SK-N-SH (cell line): Measurements from ENCODE around the gene IRF3. TPM values are rescaled to one million over a fixed set of nuclear protein-coding genes. Genes with fewer than 3 reads are reported as not detected.

Experiments
- CTCF ChIA-PET: fragments of 300-600, 350-600 bp; formaldehyde crosslinking; extraction: SDS; loops from one replicate; lab custom pipeline; 2021; lab: Yijun Ruan, JAX
- POLR2A ChIA-PET: fragments of 350-600 bp; sonication (Branson Sonifier 250); formaldehyde crosslinking; extraction: SDS; loops from one replicate; lab custom pipeline; 2020; ENCODE audit warnings: antibody characterized with exemption, inconsistent platforms; lab: Yijun Ruan, JAX
- DNase-seq: peaks from one replicate; pipeline ENCODE4 v3.0.0; 2012
- H2AFZ ChIP-seq: fragments of 200-600 bp; sonication (generic); 2 replicates; pipeline ENCODE4 v1.8.1; 2016; ENCODE audit warnings: antibody characterized with exemption, mild to moderate bottlenecking, low read depth
- H3F3A ChIP-seq: fragments of 200-600 bp; sonication (generic); replicated peaks from 2 replicates; pipeline ENCODE3; 2016; ENCODE audit warnings: antibody characterized with exemption, mild to moderate bottlenecking; ENCODE audit not compliant: insufficient read depth
- H3K27ac ChIP-seq, 2 experiments: fragments of 200-500 bp in 1 of 2; fragments of 200-600 bp in 1 of 2; sonication (Bioruptor generic) in 1 of 2; sonication (generic), shearing (Covaris generic) in 1 of 2; 2 replicates each; pipeline versions ENCODE4 v1.5.1 to v1.6.1; 2014 to 2016; ENCODE audit warnings: low read depth in 2 of 2, inconsistent platforms in 1 of 2, low read length in 1 of 2, mild to moderate bottlenecking in 1 of 2, mixed read lengths in 1 of 2
- H3K27me3 ChIP-seq: fragments of 200-600 bp; sonication (generic), shearing (Covaris generic); 2 replicates; pipeline ENCODE4 v1.6.1; 2016; ENCODE audit warnings: mixed run types; ENCODE audit not compliant: insufficient read depth
- H3K36me3 ChIP-seq, 2 experiments: fragments of 200-500 bp in 1 of 2; fragments of 200-600 bp in 1 of 2; sonication (Bioruptor generic) in 1 of 2; sonication (generic) in 1 of 2; replicated peaks in 1 of 2; 2 replicates each; pipeline versions ENCODE3 to v1.5.1; 2014 to 2016; ENCODE audit warnings: low read length in 1 of 2, mild to moderate bottlenecking in 1 of 2; ENCODE audit not compliant: insufficient read depth in 2 of 2, control insufficient read depth in 1 of 2
- H3K4me1 ChIP-seq, 2 experiments: fragments of 200-500 bp in 1 of 2; fragments of 200-600 bp in 1 of 2; sonication (Bioruptor generic) in 1 of 2; sonication (generic), shearing (Covaris generic) in 1 of 2; 2 replicates each; pipeline versions ENCODE4 v1.5.1 to v1.6.1; 2014 to 2016; ENCODE audit warnings: low read depth in 1 of 2, low read length in 1 of 2, mixed run types in 1 of 2; ENCODE audit not compliant: insufficient read depth in 2 of 2, control insufficient read depth in 1 of 2
- H3K4me2 ChIP-seq: fragments of 200-600 bp; sonication (generic), shearing (Covaris generic); 2 replicates; pipeline ENCODE4 v1.6.1; 2017; ENCODE audit warnings: mixed run types
- H3K4me3 ChIP-seq, 2 experiments: fragments of 200-500 bp in 1 of 2; fragments of 200-600 bp in 1 of 2; sonication (Bioruptor generic) in 1 of 2; sonication (generic), shearing (Covaris generic) in 1 of 2; 2 replicates each; pipeline versions ENCODE4 v1.5.1 to v1.8.1; 2014 to 2016; ENCODE audit warnings: low read depth in 2 of 2, inconsistent platforms in 1 of 2, low read length in 1 of 2, mild to moderate bottlenecking in 1 of 2, mixed read lengths in 1 of 2, moderate library complexity in 1 of 2
- H3K79me2 ChIP-seq: fragments of 200-600 bp; sonication (generic); 2 replicates; pipeline ENCODE4 v1.8.1; 2017; ENCODE audit warnings: mild to moderate bottlenecking; ENCODE audit not compliant: insufficient read depth
- H3K9ac ChIP-seq: fragments of 200-600 bp; sonication (generic); 2 replicates; pipeline ENCODE4 v1.6.1; 2017; ENCODE audit warnings: mixed run types
- H3K9me2 ChIP-seq: fragments of 200-600 bp; sonication (generic); 2 replicates; pipeline ENCODE4 v1.6.1; 2017; ENCODE audit warnings: mixed run types
- H3K9me3 ChIP-seq: fragments of 200-600 bp; sonication (generic); 2 replicates; pipeline ENCODE4 v1.6.1; 2017; ENCODE audit warnings: mixed run types, mild to moderate bottlenecking, moderate library complexity
- H4K20me1 ChIP-seq: fragments of 200-600 bp; sonication (generic); 2 replicates; pipeline ENCODE4 v1.6.1; 2017; ENCODE audit warnings: mild to moderate bottlenecking, mixed run types; ENCODE audit not compliant: insufficient read depth
- EP300 ChIP-seq, 2 experiments: IDR thresholded peaks; 2 replicates each; pipeline versions ENCODE4 v1.4.0 to v1.6.1; 2012; ENCODE audit warnings: borderline replicate concordance in 1 of 2, low read depth in 1 of 2, low read length in 1 of 2
- FOSL2 ChIP-seq: IDR thresholded peaks from 2 replicates; pipeline ENCODE4 v1.4.0; 2012; ENCODE audit warnings: low read depth, mild to moderate bottlenecking, moderate library complexity, borderline replicate concordance
- JUND ChIP-seq: IDR thresholded peaks from 2 replicates; pipeline ENCODE4 v1.4.0; 2012
- MXI1 ChIP-seq: IDR thresholded peaks from 2 replicates; pipeline ENCODE4 v1.6.1; 2012; ENCODE audit warnings: mild to moderate bottlenecking, low read depth, low read length, improper control_type of control experiment
- POLR2AphosphoS5 ChIP-seq: IDR thresholded peaks from 2 replicates; pipeline ENCODE4 v1.6.1; 2012; ENCODE audit warnings: low read depth, low read length
- RCOR1 ChIP-seq: fragments of 150-350 bp; IDR thresholded peaks from 2 replicates; pipeline ENCODE4 v1.6.1; 2017; ENCODE audit warnings: antibody characterized with exemption, low read length
- RFX5 ChIP-seq: IDR thresholded peaks from 2 replicates; pipeline ENCODE4 v1.6.1; 2012; ENCODE audit warnings: mild to moderate bottlenecking, improper control_type of control experiment, low read length
- TAF1 ChIP-seq: IDR thresholded peaks from 2 replicates; pipeline ENCODE4 v1.6.1; 2012; ENCODE audit warnings: low read depth, mild to moderate bottlenecking, low read length, moderate library complexity, borderline replicate concordance
- WGBS: methylation state at CpG from one replicate; pipeline ENCODE4 v1.1.6; 2017; ENCODE audit warnings: low lambda C conversion rate; 5-methylcytosine and 5-hydroxymethylcytosine counted together
- polyA plus RNA-seq, 3 experiments: library from polyadenylated mRNA; depleted of rRNA; stranded (reverse); fragments of >200 nt; gene quantifications; 2 replicates each; pipeline ENCODE4 v1.2.3, GENCODE V29; 2012
- TF ChIP-seq, protein P1 (sequence below): fragments of 150-350 bp; IDR thresholded peaks from 2 replicates; pipeline ENCODE4 v1.6.1; 2016; ENCODE audit warnings: mild to moderate bottlenecking, low read depth, low read length
- TF ChIP-seq, protein P2 (sequence below): IDR thresholded peaks from 2 replicates; pipeline ENCODE4; 2012
- TF ChIP-seq, protein P3 (sequence below): IDR thresholded peaks from 2 replicates; pipeline ENCODE4 v1.6.1; 2012; ENCODE audit warnings: mild to moderate bottlenecking, low read depth, low read length, moderate library complexity
- TF ChIP-seq, protein P4 (sequence below): IDR thresholded peaks from 2 replicates; pipeline ENCODE4 v1.4.0; 2012; ENCODE audit warnings: low read depth
- TF ChIP-seq, protein P5 (sequence below): IDR thresholded peaks from 2 replicates; pipeline ENCODE4 v1.4.0; 2012; ENCODE audit warnings: low read depth, borderline replicate concordance

The IRF3 gene
- polyA plus RNA-seq, 1 of the 3 experiments (the other 2 are of a cell fraction): 112 TPM

DNA sequence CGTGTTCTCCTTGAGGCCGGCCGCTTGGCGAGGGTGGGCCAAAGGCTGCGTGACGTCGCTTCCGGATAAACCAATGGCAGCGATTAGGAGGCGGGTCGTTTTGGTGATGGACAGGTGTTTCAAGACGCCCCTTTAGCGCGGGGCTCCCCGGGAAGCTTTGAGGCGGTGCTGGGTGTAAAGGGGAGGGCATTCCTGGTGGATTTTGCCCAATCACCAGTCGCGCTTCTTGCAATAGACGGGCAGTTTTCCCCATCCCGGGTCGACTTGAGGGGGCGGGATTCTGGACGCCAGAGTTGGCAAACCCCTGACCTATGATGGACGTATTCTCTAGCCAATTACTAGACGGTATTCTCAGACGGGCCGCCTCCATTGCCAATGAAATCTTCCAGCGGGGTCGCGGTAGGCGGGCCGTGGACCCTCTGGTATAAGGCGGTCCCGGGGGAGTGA is 11.2 kb upstream of the IRF3 start (continued):
- TF ChIP-seq, protein P1, sequence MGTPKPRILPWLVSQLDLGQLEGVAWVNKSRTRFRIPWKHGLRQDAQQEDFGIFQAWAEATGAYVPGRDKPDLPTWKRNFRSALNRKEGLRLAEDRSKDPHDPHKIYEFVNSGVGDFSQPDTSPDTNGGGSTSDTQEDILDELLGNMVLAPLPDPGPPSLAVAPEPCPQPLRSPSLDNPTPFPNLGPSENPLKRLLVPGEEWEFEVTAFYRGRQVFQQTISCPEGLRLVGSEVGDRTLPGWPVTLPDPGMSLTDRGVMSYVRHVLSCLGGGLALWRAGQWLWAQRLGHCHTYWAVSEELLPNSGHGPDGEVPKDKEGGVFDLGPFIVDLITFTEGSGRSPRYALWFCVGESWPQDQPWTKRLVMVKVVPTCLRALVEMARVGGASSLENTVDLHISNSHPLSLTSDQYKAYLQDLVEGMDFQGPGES: peak; percentile 95
- TF ChIP-seq, protein P2, sequence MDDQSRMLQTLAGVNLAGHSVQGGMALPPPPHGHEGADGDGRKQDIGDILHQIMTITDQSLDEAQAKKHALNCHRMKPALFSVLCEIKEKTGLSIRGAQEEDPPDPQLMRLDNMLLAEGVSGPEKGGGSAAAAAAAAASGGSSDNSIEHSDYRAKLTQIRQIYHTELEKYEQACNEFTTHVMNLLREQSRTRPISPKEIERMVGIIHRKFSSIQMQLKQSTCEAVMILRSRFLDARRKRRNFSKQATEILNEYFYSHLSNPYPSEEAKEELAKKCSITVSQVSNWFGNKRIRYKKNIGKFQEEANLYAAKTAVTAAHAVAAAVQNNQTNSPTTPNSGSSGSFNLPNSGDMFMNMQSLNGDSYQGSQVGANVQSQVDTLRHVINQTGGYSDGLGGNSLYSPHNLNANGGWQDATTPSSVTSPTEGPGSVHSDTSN: peak; percentile 99
- TF ChIP-seq, protein P3, sequence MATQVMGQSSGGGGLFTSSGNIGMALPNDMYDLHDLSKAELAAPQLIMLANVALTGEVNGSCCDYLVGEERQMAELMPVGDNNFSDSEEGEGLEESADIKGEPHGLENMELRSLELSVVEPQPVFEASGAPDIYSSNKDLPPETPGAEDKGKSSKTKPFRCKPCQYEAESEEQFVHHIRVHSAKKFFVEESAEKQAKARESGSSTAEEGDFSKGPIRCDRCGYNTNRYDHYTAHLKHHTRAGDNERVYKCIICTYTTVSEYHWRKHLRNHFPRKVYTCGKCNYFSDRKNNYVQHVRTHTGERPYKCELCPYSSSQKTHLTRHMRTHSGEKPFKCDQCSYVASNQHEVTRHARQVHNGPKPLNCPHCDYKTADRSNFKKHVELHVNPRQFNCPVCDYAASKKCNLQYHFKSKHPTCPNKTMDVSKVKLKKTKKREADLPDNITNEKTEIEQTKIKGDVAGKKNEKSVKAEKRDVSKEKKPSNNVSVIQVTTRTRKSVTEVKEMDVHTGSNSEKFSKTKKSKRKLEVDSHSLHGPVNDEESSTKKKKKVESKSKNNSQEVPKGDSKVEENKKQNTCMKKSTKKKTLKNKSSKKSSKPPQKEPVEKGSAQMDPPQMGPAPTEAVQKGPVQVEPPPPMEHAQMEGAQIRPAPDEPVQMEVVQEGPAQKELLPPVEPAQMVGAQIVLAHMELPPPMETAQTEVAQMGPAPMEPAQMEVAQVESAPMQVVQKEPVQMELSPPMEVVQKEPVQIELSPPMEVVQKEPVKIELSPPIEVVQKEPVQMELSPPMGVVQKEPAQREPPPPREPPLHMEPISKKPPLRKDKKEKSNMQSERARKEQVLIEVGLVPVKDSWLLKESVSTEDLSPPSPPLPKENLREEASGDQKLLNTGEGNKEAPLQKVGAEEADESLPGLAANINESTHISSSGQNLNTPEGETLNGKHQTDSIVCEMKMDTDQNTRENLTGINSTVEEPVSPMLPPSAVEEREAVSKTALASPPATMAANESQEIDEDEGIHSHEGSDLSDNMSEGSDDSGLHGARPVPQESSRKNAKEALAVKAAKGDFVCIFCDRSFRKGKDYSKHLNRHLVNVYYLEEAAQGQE: no peak

DNA sequence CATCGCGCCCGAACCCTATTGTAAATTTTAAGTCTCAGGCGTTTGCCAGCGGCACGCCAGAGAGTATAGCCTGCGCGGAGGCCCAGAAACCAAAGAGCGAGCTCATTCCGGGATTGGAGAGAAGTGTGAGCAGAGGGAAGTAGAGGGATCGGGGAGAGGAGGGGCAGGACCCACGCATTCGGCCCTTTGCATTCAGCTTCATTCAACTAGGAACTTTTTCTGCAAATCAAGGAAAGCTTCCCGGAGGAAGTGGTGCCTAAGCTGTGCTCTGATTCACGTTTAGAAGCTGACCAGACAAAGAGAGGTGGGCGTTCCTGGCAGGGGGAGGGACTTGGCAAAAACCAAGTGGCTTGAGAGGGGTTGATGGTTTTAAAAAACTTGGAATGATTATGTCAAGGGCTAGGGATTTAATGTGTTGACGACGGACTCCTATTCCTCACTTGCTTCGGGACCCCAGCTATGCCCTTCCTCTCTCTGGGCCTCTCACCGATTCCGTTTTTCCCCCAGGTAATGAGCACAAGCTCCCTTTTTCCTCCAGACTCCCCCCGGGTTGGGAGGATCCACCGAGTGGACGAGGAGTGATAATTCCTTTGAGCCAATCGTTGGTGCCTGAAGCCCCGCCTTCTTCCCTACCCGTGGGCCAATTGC is 10.6 kb upstream of the IRF3 start:
- Histone ChIP-seq H2AFZ (peak overlapping the region; percentile 84; the same call in 1 of the 2 replicates), H4K20me1 (peaks cover 35% of the 10 kb centered on the region), H3K36me3 (peaks cover 2 to 5% of the 10 kb centered on the region in 2 experiments), H3K27me3 (no peaks in the 10 kb centered on the region), H3K4me3 (peak overlapping the region; percentile 38 to 46), H3K27ac (peak overlapping the region; percentile 85 to 95), H3K9me3 (no peaks in the 10 kb centered on the region), H3K9ac (peak overlapping the region; percentile 73), H3K4me1 (peaks cover 24 to 31% of the 10 kb centered on the region in 2 experiments; a peak in 3 of 4 replicates), H3K79me2 (peaks cover 41% of the 10 kb centered on the region), H3F3A (peaks cover 22% of the 10 kb centered on the region), H3K4me2 (peak overlapping the region; percentile 45), H3K9me2 (no peaks in the 10 kb centered on the region)
- ChIA-PET POLR2A (interaction anchor here (1.0 to 2.2 kb wide), 8 partner anchors 10 to 214 kb away, joined by 3 to 15 read pairs (median 7); partner anchors contain the start of genes BCL2L12, CPT1C, IRF3 and NOSIP), CTCF (interaction anchor here (0.5 to 8.8 kb wide), 9 partner anchors 9 to 143 kb away, joined by 3 to 78 read pairs (median 4); partner anchors contain the start of genes ADM5, BCL2L12, CPT1C and IRF3)
- 10% methylated on average over 27 of the region's 27 CpGs for WGBS
- DNase-seq: peak; percentile 83
- TF ChIP-seq RCOR1: peak; percentile 89
- TF ChIP-seq, protein P3: no peak
- TF ChIP-seq, protein P4, sequence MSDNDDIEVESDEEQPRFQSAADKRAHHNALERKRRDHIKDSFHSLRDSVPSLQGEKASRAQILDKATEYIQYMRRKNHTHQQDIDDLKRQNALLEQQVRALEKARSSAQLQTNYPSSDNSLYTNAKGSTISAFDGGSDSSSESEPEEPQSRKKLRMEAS: 0 out of 2 replicates have a peak, but pooled peaks have one; percentile 37
- TF ChIP-seq, protein P5, sequence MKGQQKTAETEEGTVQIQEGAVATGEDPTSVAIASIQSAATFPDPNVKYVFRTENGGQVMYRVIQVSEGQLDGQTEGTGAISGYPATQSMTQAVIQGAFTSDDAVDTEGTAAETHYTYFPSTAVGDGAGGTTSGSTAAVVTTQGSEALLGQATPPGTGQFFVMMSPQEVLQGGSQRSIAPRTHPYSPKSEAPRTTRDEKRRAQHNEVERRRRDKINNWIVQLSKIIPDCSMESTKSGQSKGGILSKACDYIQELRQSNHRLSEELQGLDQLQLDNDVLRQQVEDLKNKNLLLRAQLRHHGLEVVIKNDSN: no peak
- peak; percentile 38; the same call in 1 of the 2 replicates for TF ChIP-seq FOSL2
- peak; percentile 15 to 44; a peak in 1 of 4 replicates for TF ChIP-seq EP300 (IDR thresholded peaks at IDR 0.05; ENCODE audit: borderline replicate concordance in 1 of 2, low read depth in 1 of 2, low read length in 1 of 2)
- TF ChIP-seq MXI1: peak; percentile 76; the same call in 1 of the 2 replicates
- TF ChIP-seq POLR2AphosphoS5: peak; percentile 24; the same call in 1 of the 2 replicates
- no peak for TF ChIP-seq RFX5
- TF ChIP-seq TAF1: peak; percentile 11
- peak; percentile 54; the same call in 1 of the 2 replicates for TF ChIP-seq JUND
